ENCODE data around the gene HNRNPC.
"Not testable (repeated sequence)": the region's sequence is repeated elsewhere in the genome, so short reads cannot be mapped to it uniquely, and the experiment has no call there.

HNRNPC gene

DNA sequence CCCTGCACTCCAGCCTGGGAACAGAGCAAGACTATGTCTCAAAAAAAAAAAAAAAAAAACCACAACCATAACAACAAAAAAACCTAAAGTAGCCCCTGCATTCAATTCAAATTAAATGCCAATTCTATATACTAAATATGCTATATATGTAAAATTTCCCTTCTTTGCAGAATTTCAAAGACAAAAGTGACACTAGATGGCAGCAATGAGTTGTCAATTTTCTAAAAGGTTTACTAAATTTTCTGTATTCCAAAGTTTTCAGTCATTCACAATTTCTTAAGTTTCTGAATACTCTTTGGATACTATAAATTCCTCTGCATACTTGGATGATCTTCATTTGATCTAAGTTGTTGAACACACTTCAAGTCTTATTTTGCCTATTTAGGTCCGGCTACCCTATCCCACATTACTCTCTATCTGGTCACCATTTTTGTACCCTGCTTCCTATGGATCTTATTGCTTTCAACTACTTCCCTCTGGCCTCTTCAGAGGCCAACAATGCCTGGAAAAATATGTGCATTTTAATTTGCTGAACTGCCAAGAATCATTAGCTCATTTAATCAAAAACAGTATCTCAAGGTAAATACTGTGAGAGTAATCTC, 27.9 kb downstream of the HNRNPC start:
- DNase-seq = no peak

DNA sequence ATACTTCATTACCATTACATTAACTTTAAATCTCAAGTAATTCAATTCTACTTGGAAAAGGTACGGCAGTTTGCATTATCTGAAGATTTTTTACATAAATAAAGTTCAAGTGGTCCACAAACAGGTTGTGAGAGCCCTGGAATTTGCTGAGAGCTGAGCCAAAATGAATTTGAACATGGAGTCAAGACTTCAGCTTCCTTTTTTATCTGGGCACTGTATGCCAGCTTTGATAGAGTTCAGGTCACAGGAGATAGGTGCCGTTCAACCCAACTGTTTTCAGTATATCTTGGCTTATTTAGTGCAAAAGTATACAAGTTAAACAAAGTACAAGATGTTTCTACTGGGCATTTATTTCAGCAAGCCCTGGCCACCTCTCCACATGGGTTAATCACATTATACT, 28.8 kb downstream of the HNRNPC start:
- DNase-seq = no peak

- DNase-seq = no peak
These were observed 30.3 kb downstream of the HNRNPC start for GRCh38 chr14:21238823-21239518.

- DNase-seq = no peak
These were observed 32.1 kb downstream of the HNRNPC start for GRCh38 chr14:21236948-21237797.

DNA sequence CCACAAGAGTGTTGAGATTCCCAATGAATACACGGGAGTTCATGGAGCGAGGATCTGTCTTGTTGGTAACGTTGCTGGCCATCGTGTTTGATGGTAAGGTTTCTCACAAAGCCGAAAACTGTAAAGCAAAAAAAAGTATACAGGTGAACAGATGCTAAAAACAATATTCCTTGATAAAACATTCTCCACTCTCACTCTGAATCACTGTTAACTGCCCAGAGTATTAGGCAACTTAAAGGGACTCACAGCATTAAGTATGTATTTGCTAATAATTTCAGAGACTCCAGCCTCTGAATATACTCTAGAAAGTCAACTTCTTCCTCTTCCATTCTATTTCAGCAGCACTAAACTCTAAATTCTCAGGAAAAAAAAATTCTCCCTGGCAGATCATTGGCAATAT, 35.1 kb downstream of the HNRNPC start:
- no peak for DNase-seq

DNA sequence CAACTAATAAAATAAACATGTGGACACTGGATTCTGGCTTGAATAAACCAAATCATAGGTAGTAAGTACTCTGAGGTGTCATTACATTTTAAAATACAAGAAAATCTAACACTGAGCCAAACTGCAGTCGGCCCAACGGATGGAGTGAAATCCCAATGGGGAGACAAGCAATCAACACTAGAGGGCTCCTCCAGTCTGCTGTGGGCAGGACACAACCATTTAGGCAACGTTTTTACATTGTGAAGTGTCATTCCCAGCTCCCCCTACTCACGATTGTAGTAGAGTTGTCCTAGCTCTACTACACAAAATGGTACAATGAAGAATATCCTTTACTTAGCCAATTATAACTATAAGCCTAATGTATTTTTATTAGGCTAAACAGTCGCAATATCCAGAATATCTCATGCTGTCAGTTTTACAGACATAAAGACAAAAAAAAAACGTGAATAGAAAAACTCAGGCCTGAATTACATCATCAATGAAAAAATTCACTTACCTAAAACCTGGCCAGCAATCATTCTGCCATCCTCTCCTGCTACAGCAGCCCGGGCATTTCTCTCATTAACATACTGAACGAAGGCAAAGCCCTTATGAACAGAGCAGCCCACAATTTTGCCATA, 35.7 kb downstream of the HNRNPC start:
- no peak for DNase-seq

DNA sequence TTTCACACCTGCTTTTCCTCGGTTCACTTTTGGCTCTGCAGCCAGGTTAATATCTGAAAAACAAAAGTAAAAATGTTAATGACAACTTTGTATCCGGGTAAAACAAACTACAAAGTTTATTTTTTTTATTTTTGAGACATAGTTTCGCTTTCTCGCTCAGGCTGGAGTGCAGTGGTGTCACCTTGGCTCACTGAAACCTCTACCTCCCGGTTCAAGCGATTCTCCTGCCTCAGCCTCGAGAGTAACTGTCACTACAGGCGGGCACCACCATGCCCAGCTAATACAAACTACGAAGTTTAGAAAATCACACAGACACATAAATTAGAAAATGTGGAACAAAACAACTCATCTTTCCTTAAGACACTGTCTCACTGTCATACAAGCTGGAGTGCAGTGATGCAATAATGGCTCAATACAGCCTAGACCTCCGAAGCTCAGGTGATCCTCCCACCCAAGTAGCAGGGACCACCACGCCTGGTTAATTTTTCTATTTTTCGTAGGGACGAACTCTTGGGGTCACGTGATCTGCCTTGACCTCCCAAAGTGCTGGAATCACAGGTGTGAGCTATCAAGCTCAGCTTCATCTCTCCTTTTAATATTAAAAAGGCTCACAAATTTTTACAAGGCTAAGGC, 38.1 kb downstream of the HNRNPC start:
- DNase-seq = no peak

- no peak for DNase-seq
These were observed 39.4 kb downstream of the HNRNPC start for GRCh38 chr14:21229821-21230220.

DNA sequence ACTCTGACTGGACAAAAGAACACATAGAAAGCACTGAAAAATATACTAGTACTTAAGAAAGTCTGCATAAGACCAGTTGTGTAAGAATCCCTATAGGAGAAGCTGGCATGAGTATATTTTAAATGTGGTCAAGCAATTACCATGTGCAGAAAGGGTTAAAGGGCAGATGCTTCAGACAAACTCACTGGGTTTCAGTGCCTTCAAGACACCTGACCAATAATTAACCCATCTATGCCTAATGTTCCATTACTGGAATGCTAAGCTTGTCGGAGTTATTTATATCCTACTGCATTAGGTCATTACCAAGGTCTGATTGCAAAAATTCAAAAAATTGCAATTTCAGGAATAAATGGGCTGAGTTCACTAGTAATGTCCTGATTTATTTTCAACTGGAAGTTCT, 41.3 kb downstream of the HNRNPC start:
- no peak for DNase-seq

DNA sequence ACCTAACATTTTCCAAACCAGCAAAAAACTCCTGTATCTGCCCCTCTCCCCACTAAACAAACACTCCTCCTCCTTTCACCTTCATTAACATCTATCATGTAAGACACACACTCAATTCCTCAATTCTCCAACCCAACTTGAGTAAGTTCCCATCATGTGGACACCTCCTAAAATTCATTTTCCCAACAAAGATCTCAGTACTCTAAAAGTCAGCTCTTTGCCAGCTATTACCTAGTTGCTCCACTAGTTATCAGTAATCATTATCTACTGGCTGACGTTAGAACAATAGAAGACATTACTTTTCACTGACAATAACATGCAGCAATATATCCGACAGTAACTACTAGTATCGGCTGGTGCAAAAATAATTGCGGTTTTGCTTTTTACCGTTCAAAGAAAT, 42.1 kb downstream of the HNRNPC start:
- DNase-seq = no peak

DNA sequence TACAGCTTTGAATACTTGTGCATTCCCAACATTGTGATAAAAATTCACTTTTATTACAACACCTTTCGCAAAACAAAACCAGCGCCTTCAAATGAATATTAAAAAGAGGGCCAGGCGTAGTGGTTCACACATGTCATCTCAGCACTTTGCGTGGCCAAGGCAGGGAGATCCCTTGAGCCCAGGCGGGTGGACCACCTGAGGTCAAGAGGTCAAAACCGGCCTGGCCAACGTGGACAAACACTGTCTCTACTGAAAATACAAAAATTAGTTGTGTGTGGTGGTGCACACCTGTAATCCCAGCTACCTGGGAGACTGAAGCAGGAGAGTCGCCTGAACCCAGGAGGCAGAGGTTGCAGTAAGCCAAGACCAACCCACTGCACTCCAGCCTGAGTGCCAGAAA, 42.8 kb downstream of the HNRNPC start:
- no peak for DNase-seq

GRCh38 chr14:21225164-21225563, 44.1 kb downstream of the HNRNPC start:
- DNase-seq = not testable (repeated sequence)

- DNase-seq = no peak
These were observed 48.3 kb downstream of the HNRNPC start for GRCh38 chr14:21220874-21221477.

DNA sequence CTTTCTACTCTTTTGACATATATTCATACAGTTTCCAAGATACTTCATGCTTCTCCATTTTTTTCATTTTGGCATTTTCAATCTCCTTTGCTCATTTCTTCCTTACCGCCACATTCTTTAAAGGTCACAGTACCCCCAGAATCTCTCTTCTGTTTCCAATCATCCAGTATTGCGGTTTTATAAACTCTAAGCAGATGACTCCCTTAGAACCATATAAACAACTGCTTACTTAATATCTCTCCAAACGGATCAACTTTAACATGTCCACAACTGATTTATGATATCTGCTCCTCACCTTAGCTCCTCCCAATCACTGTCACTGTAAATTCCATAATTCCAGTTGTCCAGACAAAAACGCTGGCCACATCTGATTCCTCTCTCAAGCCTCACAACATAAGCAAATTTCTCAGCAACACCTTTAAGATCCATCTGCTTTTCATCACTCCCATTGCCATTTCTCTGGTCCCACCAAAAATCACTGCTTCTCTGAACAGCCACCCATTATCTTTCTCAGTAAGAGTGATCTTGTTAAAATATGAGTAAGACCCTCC, 49.6 kb downstream of the HNRNPC start:
- no peak for DNase-seq

GRCh38 chr14:21219120-21219519, 50.1 kb downstream of the HNRNPC start:
- DNase-seq = no peak

GRCh38 chr14:21215879-21216251, 53.4 kb downstream of the HNRNPC start:
- DNase-seq = no peak

- DNase-seq = no peak
These were observed 53.9 kb downstream of the HNRNPC start for GRCh38 chr14:21215130-21215878.

DNA sequence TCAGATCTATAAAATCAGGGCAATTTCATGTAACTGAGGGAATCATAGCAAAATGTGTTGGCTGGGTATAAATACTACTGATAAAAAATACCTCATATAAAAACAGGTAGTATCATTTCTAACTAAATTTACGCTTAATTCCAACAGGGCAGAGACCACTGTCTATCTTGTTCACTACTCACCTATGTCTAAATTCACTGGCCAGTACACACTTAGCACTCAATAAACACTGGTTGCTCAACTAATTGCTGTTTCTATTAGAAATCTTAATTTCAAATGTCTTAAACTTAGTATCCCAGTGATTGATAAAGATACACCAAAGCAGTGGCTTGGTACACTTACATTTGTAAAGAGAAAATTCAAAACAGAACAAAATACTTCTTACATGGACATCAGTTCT, 55.6 kb downstream of the HNRNPC start:
- DNase-seq = no peak

DNA sequence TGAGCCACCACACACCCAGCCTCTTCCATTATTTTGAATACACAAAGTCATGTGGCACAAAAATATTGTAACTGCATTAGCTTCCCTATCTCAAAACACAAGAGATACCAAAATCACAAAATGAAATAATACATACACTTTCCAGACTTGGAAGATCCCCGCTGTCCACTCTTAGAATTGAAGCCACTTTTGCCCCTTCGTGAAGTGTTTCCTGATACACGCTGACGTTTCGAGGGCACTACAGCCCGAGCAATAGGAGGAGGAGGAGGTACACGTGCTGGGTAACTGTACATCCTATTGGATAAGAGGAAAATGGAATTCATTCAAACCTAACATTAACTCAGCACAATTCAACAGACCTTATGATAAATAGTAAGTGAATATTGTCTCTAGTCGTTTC, 56.4 kb downstream of the HNRNPC start:
- DNase-seq = not testable (repeated sequence)

DNA sequence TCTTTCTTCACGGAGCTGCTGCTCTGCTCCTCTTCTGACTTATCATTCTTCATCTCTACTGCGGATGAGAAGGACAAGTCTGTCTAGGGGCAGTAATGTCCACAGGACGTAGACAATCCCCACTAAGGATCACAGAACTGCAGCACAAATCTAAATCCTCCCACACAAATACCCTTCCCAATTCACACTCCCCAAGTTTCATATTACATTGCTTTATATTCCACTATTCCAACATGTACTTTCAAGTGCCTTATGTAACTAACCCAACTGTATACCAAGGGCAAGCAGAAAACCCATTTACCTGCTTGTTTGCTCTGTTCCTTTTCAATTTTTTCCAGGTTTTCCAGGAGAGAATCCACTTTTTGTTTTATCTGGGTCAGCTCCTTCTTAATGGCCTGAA, 57.7 kb downstream of the HNRNPC start:
- no peak for DNase-seq

GRCh38 chr14:21210023-21210422, 59.2 kb downstream of the HNRNPC start:
- no peak for DNase-seq

DNA sequence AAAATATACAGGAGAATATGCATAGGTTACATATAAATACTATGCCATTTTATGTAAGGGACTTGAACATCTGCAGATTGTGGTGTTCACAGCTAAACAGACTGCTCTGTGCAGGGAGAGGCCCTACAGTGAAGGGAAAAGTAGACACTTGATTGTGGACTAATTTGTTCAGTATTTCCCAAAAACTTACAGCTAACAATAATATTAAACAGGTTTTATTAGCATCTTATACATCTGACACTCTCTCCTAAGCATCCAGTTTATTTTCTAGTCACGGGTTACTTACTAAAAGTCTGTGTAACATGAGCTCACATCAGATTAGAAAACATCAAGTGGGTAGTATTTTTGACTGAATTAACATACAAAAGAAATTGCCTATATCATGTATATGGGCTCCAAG, 60.1 kb downstream of the HNRNPC start:
- DNase-seq = no peak

Data from midbrain (tissue), 1 donor.